Muscle layer of duodenum (tissue), 2 donors: ENCODE measurements around the gene POLR2A.

ENCODE experiments used
- H3K27ac ChIP-seq: one replicate; pipeline ENCODE4 v1.7.0; 2013; ENCODE audit warnings: mild to moderate bottlenecking, low read length
- H3K27me3 ChIP-seq: one replicate; pipeline ENCODE4 v1.7.0; 2013; ENCODE audit warnings: low read depth, mild to moderate bottlenecking, control low read depth, low read length
- H3K36me3 ChIP-seq, 2 donors: one replicate each; pipeline ENCODE4 v1.7.0; 2013; ENCODE audit warnings: low read length in 2 of 2, control low read depth in 1 of 2, mild to moderate bottlenecking in 1 of 2; ENCODE audit not compliant: insufficient read depth in 2 of 2, control insufficient read depth in 1 of 2
- H3K4me1 ChIP-seq, 2 donors: one replicate each; pipeline ENCODE4 v1.7.0; 2013; ENCODE audit warnings: low read length in 2 of 2, mild to moderate bottlenecking in 2 of 2, control low read depth in 1 of 2, moderate library complexity in 1 of 2; ENCODE audit not compliant: insufficient read depth in 2 of 2, control insufficient read depth in 1 of 2
- H3K4me3 ChIP-seq, 2 donors: one replicate each; pipeline ENCODE4 v1.7.0; 2013; ENCODE audit warnings: low read length in 2 of 2, low read depth in 1 of 2, mild to moderate bottlenecking in 1 of 2
- H3K9me3 ChIP-seq, 2 donors: one replicate each; pipeline ENCODE4 v1.7.0; 2013; ENCODE audit warnings: low read length in 2 of 2, control low read depth in 1 of 2, mild to moderate bottlenecking in 1 of 2; ENCODE audit not compliant: control insufficient read depth in 1 of 2
- donor health status: healthy.

The POLR2A gene

DNA sequence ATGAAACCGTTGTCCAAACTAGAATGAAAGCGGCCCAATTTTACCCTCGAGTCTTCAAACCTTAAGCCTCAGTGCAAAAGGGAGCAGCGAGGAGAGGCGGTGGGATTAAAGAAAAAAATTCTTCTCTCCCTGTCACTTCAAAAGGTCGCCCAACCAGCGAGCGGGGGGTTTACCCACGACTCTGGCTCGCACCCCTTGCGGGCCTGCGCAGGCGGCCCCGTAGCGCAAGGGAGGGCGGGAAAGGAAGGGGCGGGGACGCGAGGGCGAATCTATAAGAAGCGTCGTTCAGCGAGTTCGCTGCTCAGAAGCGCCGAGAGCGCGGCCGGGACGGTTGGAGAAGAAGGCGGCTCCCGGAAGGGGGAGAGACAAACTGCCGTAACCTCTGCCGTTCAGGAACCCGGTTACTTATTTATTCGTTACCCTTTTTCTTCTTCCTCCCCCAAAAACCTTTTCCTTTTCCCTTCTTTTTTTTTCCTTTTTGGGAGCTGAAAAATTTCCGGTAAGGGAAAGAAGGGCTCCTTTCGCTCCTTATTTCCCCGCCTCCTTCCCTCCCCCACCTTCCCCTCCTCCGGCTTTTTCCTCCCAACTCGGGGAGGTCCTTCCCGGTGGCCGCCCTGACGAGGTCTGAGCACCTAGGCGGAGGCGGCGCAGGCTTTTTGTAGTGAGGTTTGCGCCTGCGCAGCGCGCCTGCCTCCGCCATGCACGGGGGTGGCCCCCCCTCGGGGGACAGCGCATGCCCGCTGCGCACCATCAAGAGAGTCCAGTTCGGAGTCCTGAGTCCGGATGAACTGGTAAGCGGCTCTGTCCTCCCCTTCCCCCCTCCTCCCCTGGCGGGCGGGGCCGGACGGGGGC is at the start of gene POLR2A:
Gene POLR2A (plus strand): TSS at position 300 of the 852 bp plus-strand sequence.
- Histone ChIP-seq H3K9me3 (no peaks in the 10 kb centered on the region), H3K27me3 (no peaks in the 10 kb centered on the region), H3K4me1 (peaks cover 15 to 49% of the 10 kb centered on the region in 2 donors), H3K36me3 (peaks cover 0 to 8% of the 10 kb centered on the region in 2 donors), H3K27ac (peak within 1 kb of the TSS; percentile 100), H3K4me3 (peak within 1 kb of the TSS; percentile 79 to 91)

DNA sequence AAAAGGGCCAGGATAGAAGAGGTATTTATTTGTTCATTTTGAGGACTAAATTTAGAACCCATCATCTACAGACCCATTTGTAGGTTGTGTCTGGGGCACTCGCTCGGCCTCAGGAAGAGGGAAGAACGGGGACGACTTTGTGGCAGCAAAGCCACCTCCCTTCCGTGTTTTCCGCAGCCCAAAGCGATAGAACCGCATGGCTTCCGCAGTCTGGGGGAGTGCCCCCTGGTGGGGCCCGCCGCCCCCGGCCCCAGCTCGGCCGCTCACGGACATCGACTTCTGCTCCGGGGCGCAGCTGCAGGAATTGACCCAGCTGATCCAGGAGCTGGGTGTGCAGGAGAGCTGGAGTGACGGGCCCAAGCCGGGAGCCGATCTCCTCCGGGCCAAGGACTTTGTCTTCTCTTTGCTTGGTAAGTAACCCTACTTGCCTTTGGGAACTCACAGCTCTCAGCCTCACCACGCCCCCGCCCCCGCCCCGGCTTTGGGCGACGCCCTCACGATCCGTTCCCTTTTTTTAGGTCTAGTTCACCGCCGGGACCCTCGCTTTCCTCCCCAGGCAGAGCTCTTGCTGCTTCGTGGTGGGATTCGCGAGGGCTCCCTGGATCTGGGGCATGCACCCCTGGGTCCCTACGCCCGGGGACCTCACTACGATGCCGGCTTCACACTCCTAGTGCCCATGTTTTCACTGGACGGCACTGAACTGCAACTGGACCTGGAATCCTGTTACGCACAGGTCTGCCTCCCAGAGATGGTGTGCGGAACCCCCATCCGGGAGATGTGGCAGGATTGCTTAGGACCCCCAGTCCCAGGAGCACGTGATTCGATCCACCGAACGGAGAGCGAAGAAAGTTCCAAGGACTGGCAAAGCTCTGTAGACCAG is 48.2 kb upstream of the POLR2A start:
- Histone ChIP-seq H3K27ac (peak overlapping the region; percentile 72), H3K27me3 (peaks cover 32% of the 10 kb centered on the region), H3K36me3 (no peaks in the 10 kb centered on the region), H3K4me3 (peak overlapping the region; percentile 61 to 79), H3K4me1 (peaks cover 8 to 51% of the 10 kb centered on the region in 2 donors), H3K9me3 (no peaks in the 10 kb centered on the region)

DNA sequence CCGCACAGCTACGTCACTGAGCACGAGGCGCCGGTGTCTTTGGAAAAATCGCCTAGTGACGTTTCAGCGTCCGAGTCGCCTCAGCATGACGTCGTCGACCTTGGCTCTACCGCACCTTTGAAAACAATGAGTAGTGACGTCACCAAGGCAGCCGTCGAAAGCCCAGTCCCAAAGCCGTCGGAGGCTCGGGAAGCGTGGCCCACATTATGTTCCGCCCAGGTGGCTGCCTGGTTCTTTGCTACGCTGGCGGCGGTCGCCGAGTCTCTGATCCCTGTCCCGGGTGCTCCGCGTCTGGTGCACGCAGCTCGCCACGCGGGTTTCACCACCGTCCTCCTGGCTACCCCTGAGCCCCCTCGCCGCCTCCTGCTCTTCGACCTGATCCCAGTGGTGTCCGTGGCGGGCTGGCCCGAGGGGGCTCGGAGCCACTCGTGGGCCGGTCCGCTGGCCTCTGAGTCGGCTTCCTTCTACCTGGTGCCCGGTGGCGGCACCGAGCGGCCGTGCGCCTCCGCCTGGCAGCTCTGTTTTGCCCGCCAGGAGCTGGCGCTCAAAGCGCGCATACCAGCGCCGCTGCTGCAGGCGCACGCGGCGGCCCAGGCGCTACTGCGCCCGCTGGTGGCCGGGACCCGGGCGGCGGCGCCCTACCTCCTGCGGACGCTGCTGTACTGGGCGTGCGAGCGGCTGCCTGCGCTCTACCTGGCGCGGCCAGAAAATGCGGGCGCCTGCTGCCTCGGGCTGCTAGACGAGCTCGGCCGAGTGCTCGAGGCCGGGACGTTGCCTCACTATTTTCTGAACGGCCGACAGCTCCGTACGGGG is 47.4 kb upstream of the POLR2A start:
- Histone ChIP-seq H3K9me3 (no peaks in the 10 kb centered on the region), H3K27me3 (peaks cover 38% of the 10 kb centered on the region), H3K4me1 (peaks cover 8 to 51% of the 10 kb centered on the region in 2 donors), H3K4me3 (peak overlapping the region; percentile 61 to 79), H3K27ac (peak overlapping the region; percentile 72), H3K36me3 (no peaks in the 10 kb centered on the region)

DNA sequence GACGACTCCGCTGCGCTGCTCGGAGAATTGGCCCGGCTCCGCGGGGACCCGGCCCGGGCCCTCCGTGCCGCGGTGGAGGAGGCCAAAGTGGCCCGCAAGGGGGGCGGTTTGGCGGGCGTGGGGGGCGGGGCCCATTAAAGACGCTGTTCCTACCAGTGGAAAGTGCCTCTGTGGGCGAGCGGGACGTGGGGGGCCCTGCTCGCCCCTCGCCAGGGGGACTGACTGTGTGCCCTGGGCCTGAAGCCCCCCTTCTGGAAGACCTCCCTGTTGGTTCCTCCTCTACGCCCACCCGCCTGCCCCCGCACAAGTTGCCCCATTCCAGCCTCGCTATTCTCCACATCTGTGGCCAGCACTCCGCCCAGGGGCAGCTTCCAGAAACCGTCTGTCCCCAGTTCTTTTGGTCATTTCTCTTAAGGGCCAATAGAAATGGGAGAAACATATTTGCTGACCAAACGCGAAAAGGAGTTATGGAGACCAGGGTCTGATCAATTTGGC is 46.8 kb upstream of the POLR2A start:
- Histone ChIP-seq H3K4me3 (peak overlapping the region; percentile 37 to 61), H3K36me3 (no peaks in the 10 kb centered on the region), H3K9me3 (no peaks in the 10 kb centered on the region), H3K4me1 (peaks cover 8 to 51% of the 10 kb centered on the region in 2 donors), H3K27me3 (peaks cover 38% of the 10 kb centered on the region), H3K27ac (no peak overlapping the region)

DNA sequence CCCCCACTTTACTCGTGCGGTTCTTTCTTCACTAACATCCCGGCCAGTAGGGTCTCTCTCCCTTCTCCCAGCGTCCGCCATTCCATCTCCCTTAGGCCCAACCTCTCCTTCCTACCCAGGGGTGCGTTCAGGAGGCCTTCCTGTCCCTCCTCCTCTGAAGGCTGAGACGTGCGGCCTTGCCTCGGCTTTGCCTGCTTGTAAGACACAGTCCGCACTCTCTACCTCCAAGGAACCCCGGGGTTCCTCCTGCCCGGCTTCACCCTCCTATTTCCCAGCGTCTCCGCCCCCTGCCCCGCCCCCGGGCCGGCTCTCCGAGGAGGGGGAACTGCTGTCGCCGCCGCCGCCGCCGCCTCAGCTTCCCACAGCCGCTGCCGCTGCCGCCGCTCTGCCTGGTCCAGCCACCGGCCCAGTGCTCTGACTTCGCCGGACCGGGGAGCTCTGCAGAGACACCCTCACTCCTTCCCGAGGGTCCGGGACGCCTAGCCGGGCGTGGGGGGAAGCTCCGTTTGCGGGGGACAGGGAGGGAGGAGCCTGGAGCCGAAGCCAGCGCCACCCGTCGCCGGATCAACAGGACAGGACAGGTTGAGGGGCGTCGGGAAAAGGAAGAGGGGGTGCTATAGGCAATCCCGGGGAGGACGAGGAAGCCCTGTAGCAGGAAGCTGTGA is 46.1 kb upstream of the POLR2A start:
- H3K27ac ChIP-seq, result no peak overlapping the region
- H3K27me3 ChIP-seq, result peaks cover 38% of the 10 kb centered on the region
- peaks cover 8 to 51% of the 10 kb centered on the region in 2 donors for H3K4me1 ChIP-seq
- H3K4me3 ChIP-seq, result peak overlapping the region; percentile 37 to 61
- H3K9me3 ChIP-seq, result no peaks in the 10 kb centered on the region
- H3K36me3 ChIP-seq, result no peaks in the 10 kb centered on the region

DNA sequence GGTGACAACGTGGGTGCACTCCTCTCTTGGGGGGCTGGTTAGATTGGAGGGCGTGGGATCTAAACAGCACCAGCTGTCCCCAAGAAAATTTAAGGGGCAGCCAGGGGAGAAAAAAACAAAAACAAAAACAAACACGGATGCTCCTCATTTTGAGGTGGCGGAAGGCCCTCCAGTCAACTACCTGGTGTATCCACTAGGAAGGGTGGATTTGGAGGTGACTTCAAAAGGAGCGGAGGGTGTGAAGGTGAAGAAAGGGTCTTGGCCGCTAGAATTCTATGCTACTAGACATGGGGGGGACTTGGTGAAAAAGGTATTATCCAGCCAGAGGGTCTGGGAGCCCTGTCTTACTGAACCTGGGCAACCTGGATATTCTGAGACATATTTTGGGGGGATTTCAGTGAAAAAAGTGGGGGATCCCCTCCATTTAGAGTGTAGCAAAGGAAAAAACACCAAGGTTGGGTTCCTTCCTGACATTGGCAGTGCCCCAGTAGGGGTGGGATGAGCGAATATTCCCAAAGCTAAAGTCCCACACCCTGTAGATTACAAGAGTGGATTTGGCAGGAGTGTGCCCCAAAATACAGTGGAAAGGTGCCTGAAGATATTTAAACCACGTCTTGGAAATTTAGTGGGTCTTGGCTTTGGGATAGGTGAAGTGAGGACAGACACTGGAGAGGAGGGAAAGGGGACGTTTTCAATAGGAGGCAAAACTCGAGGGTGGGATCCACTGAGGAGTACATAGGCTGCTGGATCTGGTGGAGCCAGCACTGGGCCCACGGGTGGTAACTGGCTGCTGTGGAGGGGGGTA is 45.3 kb upstream of the POLR2A start:
- H3K27me3 ChIP-seq, result peaks cover 38% of the 10 kb centered on the region
- H3K4me3 ChIP-seq, result peak overlapping the region in 1 of 2 donors; percentile 30
- no peak overlapping the region for H3K27ac ChIP-seq
- H3K4me1 ChIP-seq, result peaks cover 8 to 51% of the 10 kb centered on the region in 2 donors
- no peaks in the 10 kb centered on the region for H3K36me3 ChIP-seq
- H3K9me3 ChIP-seq, result no peaks in the 10 kb centered on the region

DNA sequence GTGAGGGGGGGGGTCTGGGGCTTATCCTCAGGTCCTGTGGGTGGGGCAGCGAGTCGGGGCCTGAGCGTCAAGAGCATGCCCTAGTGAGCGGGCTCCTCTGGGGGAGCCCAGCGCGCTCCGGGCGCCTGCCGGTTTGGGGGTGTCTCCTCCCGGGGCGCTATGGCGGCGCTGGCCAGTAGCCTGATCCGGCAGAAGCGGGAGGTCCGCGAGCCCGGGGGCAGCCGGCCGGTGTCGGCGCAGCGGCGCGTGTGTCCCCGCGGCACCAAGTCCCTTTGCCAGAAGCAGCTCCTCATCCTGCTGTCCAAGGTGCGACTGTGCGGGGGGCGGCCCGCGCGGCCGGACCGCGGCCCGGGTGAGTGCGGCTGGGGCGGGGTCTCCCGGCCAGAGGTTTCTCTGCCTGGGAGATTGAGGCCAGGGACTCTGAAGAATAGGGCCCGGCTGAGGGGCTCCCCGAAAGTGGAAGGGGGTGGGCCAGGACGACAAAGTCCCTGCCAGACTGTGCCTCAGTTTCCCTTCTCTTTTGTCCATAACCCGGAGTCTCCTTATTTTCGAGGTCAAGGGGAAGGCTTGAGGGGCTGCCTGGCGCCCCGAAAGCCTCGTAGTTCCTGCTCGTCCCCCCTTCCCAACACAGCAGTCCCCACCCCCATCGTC is 44.6 kb upstream of the POLR2A start, which contains the start of gene FGF11:
Gene FGF11 (plus strand): TSS at position 51 of the 651 bp plus-strand sequence. CDS start 109 bp downstream, at position 160.
- Histone ChIP-seq H3K36me3 (no peaks in the 10 kb centered on the region), H3K27me3 (peaks cover 43% of the 10 kb centered on the region), H3K27ac (no peak within 1 kb of the TSS), H3K9me3 (no peaks in the 10 kb centered on the region), H3K4me1 (peaks cover 8 to 51% of the 10 kb centered on the region in 2 donors), H3K4me3 (peak within 1 kb of the TSS; percentile 30 to 61)

DNA sequence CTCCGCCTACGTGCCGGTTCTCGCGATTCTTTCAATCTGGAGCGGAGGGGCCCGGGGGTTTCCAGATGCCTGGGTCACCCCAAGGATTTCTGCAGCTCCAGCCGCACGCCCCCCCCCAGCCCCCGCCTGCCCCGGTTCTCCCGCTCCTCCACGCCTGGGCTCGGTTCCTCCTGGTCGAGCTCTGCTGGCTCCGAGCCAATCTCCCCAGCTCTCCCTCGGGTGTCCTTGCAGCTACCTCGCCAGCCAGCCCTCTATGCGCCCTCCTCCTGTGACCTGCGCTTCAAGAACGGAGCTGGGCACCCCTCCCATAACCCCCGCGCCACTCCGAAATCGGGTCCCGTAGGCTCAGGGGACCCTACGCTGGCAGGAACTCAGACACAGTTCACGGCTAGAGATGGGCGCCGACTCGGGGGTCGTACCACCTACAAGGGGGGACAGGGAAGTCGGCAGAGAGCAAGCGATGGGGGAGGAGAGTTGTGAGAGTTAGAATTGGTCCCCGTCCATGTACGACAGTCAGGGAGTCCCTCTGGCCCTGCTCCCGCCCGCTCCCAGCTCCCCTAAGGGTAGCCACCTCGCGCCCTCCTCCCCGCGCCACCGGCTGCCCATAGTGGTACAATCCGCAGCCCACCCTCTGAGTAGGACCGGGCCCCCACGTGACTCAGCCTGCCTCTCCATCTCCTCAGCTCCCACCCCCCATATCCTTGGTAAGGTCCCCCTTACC is 43.9 kb upstream of the POLR2A start:
- H3K4me3 ChIP-seq, result peak overlapping the region in 1 of 2 donors; percentile 38
- no peak overlapping the region for H3K27ac ChIP-seq
- H3K36me3 ChIP-seq, result no peaks in the 10 kb centered on the region
- no peaks in the 10 kb centered on the region for H3K9me3 ChIP-seq
- H3K4me1 ChIP-seq, result peaks cover 8 to 50% of the 10 kb centered on the region in 2 donors
- H3K27me3 ChIP-seq, result peaks cover 42% of the 10 kb centered on the region

DNA sequence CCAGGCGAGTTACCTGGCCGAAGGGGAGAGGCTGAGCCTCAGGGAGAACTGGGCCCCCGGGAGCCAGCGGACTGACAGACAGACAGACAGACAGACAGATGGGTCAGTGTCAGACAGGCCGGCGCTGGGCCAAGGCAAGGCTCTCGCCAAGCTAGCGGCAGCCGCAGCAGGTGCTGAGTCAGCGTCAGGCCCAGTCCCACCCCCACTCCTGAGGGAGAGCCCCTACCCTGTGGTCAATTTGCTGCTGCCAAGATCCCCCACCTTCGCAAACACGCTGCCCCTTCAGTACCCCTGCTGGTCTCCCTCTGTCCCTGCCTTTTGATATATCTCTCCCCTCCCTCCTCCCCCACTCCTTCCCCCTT is 43.4 kb upstream of the POLR2A start:
- Histone ChIP-seq H3K36me3 (no peaks in the 10 kb centered on the region), H3K4me1 (peaks cover 4 to 52% of the 10 kb centered on the region in 2 donors), H3K27me3 (peaks cover 41% of the 10 kb centered on the region), H3K27ac (no peak overlapping the region), H3K4me3 (no peak overlapping the region), H3K9me3 (no peaks in the 10 kb centered on the region)
